Tibial nerve (tissue), 4 donors: ENCODE measurements around the gene SGCB. TPM values are rescaled to one million over a fixed set of nuclear protein-coding genes. Genes with fewer than 3 reads are reported as not detected.

Source experiments
- DNase-seq, 2 donors: peaks; one replicate each; pipeline ENCODE4 v3.0.0-alpha.2; 2019; ENCODE audit warnings: low spot score in 2 of 2
- H3K27ac ChIP-seq, 4 donors: fragments of 200-600 bp; sonication (generic) in 3 of 4; one replicate each; pipeline ENCODE4 v1.5.1; 2017 to 2019; ENCODE audit warnings: mild to moderate bottlenecking in 1 of 4
- H3K27me3 ChIP-seq, 2 donors: fragments of 200-600 bp; sonication (generic) in 1 of 2; one replicate each; pipeline versions ENCODE4 v1.5.1 to v1.6.0; 2017 to 2019
- H3K36me3 ChIP-seq, 3 donors: fragments of 200-600 bp; sonication (generic); one replicate each; pipeline ENCODE4 v1.5.1; 2018 to 2019
- H3K4me1 ChIP-seq, 4 donors: fragments of 200-600 bp; sonication (generic) in 3 of 4; one replicate each; pipeline ENCODE4 v1.5.1; 2017 to 2019
- H3K4me3 ChIP-seq, 4 donors: fragments of 200-600 bp; sonication (generic) in 3 of 4; one replicate each; pipeline ENCODE4 v1.5.1; 2017 to 2019; ENCODE audit warnings: mild to moderate bottlenecking in 1 of 4, moderate library complexity in 1 of 4
- H3K9me3 ChIP-seq, 4 donors: fragments of 200-600 bp; sonication (generic) in 3 of 4; one replicate each; pipeline ENCODE4 v1.5.1; 2017 to 2019
- EP300 ChIP-seq, 2 donors: sonication (generic); formaldehyde crosslinking; IDR thresholded peaks; one replicate each; pipeline ENCODE4 v1.6.1; 2017; ENCODE audit warnings: antibody characterized with exemption in 2 of 2, mild to moderate bottlenecking in 1 of 2
- POLR2A ChIP-seq, 2 donors: fragments of 450-650 bp; IDR thresholded peaks; one replicate each; pipeline ENCODE4 v1.6.1; 2017; ENCODE audit warnings: antibody characterized with exemption in 2 of 2, mild to moderate bottlenecking in 2 of 2, moderate library complexity in 2 of 2
- WGBS, 2 donors: methylation state at CpG; one replicate each; pipeline ENCODE4 v1.1.5; 2018; 5-methylcytosine and 5-hydroxymethylcytosine counted together
- small RNA-seq: library from RNA; depleted of rRNA; stranded (forward); fragments of <200 nt; gene quantifications from one replicate; pipeline ENCODE3, GENCODE V24; 2016
- total RNA-seq, 4 donors: library from RNA; depleted of rRNA; stranded (reverse); fragments of >200 nt; gene quantifications; one replicate each; pipeline ENCODE4 v1.1.0, GENCODE V29; 2016
- TF ChIP-seq, protein P1 (sequence below), 5 experiments: fragments of 200-600 bp in 3 of 5; fragments of 450-650 bp in 2 of 5; sonication (generic) in 3 of 5; IDR thresholded peaks; one replicate each; pipeline ENCODE4 v1.5.1; 2016 to 2019; ENCODE audit warnings: antibody characterized with exemption in 5 of 5, mild to moderate bottlenecking in 3 of 5, moderate library complexity in 2 of 5

SGCB gene
- total RNA-seq, 4 donors from 2014 or later: 47.7 to 108 (median 73.4) TPM

DNA sequence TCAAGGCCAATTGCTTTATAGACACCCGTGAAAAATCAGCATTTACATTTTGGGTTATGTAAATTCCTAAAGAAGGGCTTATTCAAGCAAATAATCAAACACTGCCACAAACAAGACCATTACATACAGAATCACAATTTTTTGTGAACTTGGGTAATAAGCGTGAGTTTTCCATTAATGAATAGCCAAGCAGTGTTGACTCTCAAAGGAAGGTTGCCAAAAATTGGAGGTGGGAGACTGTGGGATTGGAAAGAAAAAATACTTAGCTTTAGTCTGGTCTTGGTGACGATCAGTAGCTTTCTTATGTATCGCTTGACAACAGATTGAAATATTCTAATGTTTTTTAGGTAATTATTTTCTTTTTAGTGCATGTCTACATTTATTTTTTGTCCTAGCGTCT is 38.8 kb downstream of the SGCB start:
- no peak for DNase-seq
- Histone ChIP-seq H3K4me1 (no peaks in the 10 kb centered on the region), H3K4me3 (no peak overlapping the region), H3K9me3 (peaks cover 0 to 12% (median 0%) of the 10 kb centered on the region in 4 donors), H3K27ac (no peak overlapping the region), H3K36me3 (peaks cover 0 to 26% (median 0%) of the 10 kb centered on the region in 3 donors), H3K27me3 (no peaks in the 10 kb centered on the region)
- TF ChIP-seq POLR2A (IDR thresholded peaks at IDR 0.05) (no peak), EP300 (IDR thresholded peaks at IDR 0.05) (no peak)
- TF ChIP-seq, protein P1, sequence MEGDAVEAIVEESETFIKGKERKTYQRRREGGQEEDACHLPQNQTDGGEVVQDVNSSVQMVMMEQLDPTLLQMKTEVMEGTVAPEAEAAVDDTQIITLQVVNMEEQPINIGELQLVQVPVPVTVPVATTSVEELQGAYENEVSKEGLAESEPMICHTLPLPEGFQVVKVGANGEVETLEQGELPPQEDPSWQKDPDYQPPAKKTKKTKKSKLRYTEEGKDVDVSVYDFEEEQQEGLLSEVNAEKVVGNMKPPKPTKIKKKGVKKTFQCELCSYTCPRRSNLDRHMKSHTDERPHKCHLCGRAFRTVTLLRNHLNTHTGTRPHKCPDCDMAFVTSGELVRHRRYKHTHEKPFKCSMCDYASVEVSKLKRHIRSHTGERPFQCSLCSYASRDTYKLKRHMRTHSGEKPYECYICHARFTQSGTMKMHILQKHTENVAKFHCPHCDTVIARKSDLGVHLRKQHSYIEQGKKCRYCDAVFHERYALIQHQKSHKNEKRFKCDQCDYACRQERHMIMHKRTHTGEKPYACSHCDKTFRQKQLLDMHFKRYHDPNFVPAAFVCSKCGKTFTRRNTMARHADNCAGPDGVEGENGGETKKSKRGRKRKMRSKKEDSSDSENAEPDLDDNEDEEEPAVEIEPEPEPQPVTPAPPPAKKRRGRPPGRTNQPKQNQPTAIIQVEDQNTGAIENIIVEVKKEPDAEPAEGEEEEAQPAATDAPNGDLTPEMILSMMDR (IDR thresholded peaks at IDR 0.05): no peak
- 89 to 94% methylated on average over 5 of the region's 5 CpGs for WGBS, 2 donors

- DNase-seq: no peak
- H3K27ac ChIP-seq: no peak overlapping the region
Observed at GRCh38 chr4:51998837-51999236, 39.3 kb downstream of the SGCB start.

GRCh38 chr4:51997647-51998046 is 40.5 kb downstream of the SGCB start:
- Histone ChIP-seq H3K4me3 (no peak overlapping the region), H3K4me1 (no peaks in the 10 kb centered on the region), H3K27ac (no peak overlapping the region), H3K9me3 (peaks cover 0 to 21% (median 0%) of the 10 kb centered on the region in 4 donors), H3K27me3 (no peaks in the 10 kb centered on the region), H3K36me3 (peaks cover 0 to 26% (median 0%) of the 10 kb centered on the region in 3 donors)
- DNase-seq: no peak
- TF ChIP-seq EP300 (IDR thresholded peaks at IDR 0.05): no peak
- no peak for TF ChIP-seq POLR2A (IDR thresholded peaks at IDR 0.05)
- TF ChIP-seq, protein P1 (IDR thresholded peaks at IDR 0.05): no peak

More at GRCh38 chr4:51998837-51999236, 39.3 kb downstream of the SGCB start:
- peaks cover 0 to 26% (median 0%) of the 10 kb centered on the region in 3 donors for H3K36me3 ChIP-seq
- TF ChIP-seq, protein P1 (IDR thresholded peaks at IDR 0.05): no peak
- TF ChIP-seq POLR2A (IDR thresholded peaks at IDR 0.05) (no peak), EP300 (IDR thresholded peaks at IDR 0.05) (no peak)
- H3K4me3 ChIP-seq: no peak overlapping the region
- no peaks in the 10 kb centered on the region for H3K27me3 ChIP-seq
- peaks cover 0 to 12% (median 0%) of the 10 kb centered on the region in 4 donors for H3K9me3 ChIP-seq
- H3K4me1 ChIP-seq: no peaks in the 10 kb centered on the region

- DNase-seq: no peak
- no peak overlapping the region for H3K4me3 ChIP-seq
- H3K27ac ChIP-seq: no peak overlapping the region
- H3K9me3 ChIP-seq: peaks cover 0 to 29% (median 0%) of the 10 kb centered on the region in 4 donors
- WGBS, 2 donors: 70 to 74% methylated on average over 19 to 20 of the region's 20 CpGs
- TF ChIP-seq EP300 (IDR thresholded peaks at IDR 0.05) (no peak), POLR2A (IDR thresholded peaks at IDR 0.05) (no peak)
- TF ChIP-seq, protein P1 (IDR thresholded peaks at IDR 0.05): no peak
- no peaks in the 10 kb centered on the region for H3K27me3 ChIP-seq
- no peaks in the 10 kb centered on the region for H3K4me1 ChIP-seq
- peaks cover 0 to 26% (median 0%) of the 10 kb centered on the region in 3 donors for H3K36me3 ChIP-seq
Observed at GRCh38 chr4:51995647-51996220, 42.4 kb downstream of the SGCB start.

Small RNA genes within 50 kb of the gene (small RNA-seq; reads per million reads assigned to genes)
- gene AC104784.1: not detected

Other genes starting within 250 kb of the SGCB start
- gene DCUN1D4, start 195.1 kb downstream of the SGCB start, total RNA-seq: 10 to 100 TPM; 35.0 to 80.4 (median 40.6) TPM
- 1 to 10 TPM in 3 of 4 donors, under 1 TPM in 1; 0.84 to 2.4 (median 1.7) TPM for gene LRRC66, start 17.9 kb downstream of the SGCB start, total RNA-seq
- 1 to 10 TPM in 3 of 4 donors, under 1 TPM in 1; 0.30 to 6.3 (median 4.3) TPM for gene SPATA18, start 13.0 kb upstream of the SGCB start, total RNA-seq